HepG2 (cell line): Measurements from ENCODE around the gene FUT6. TPM values are rescaled to one million over a fixed set of nuclear protein-coding genes. Genes with fewer than 3 reads are reported as not detected.
"Not testable (repeated sequence)": the region's sequence is repeated elsewhere in the genome, so short reads cannot be mapped to it uniquely, and the experiment has no call there.

ENCODE experiments used
- ATAC-seq: fragments of 200-7000 bp; cut with Tn5 transposase; 3 replicates; pipeline ENCODE4 v1.9.1; 2020; ENCODE audit warnings: mild to moderate bottlenecking, moderate library complexity
- BruUV-seq: library from RNA; stranded (reverse); fragments of 400-500 nt; replicated peaks from 2 replicates; lab custom pipeline; 2021; lab: Mats Ljungman, UMichigan
- CTCF ChIA-PET: fragments of 300-600 bp; formaldehyde crosslinking; extraction: SDS; loops from one replicate; lab custom pipeline; 2021; ENCODE audit warnings: low total read pairs, inconsistent platforms, low intra/inter-chr PET ratio; lab: Yijun Ruan, JAX
- POLR2A ChIA-PET: fragments of 350-600 bp; sonication (Branson Sonifier 250); formaldehyde crosslinking; loops from one replicate; lab custom pipeline; 2020; ENCODE audit warnings: antibody characterized with exemption, inconsistent platforms; lab: Yijun Ruan, JAX
- DNase-seq: peaks from one replicate; pipeline ENCODE4 v3.0.0-alpha.2; 2015; ENCODE audit warnings: low spot score
- FAIRE-seq: peaks from 3 replicates; lab custom pipeline; 2011; peaks lifted over from hg19 to GRCh38; lab: Jason Lieb, UNC
- H2AFZ ChIP-seq: one replicate; pipeline ENCODE4 v1.6.1; 2011; ENCODE audit warnings: low read length, inconsistent platforms
- H3K27ac ChIP-seq: fragments of 300-600 bp; 3 replicates; pipeline ENCODE4 v1.8.0; 2011; ENCODE audit warnings: mixed run types, mild to moderate bottlenecking, mixed read lengths, low read length, inconsistent platforms; ENCODE audit not compliant: insufficient read depth; ENCODE audit errors: extremely low read length
- H3K27me3 ChIP-seq, 2 experiments: fragments of 200-600 bp in 1 of 2; 2 replicates in 1 of 2; 3 replicates in 1 of 2; pipeline versions ENCODE4 v1.6.0 to v1.8.0; 2011; ENCODE audit warnings: low read length in 2 of 2, mild to moderate bottlenecking in 2 of 2, moderate library complexity in 2 of 2, inconsistent platforms in 1 of 2; ENCODE audit not compliant: insufficient read depth in 2 of 2, control insufficient read depth in 1 of 2
- H3K36me3 ChIP-seq, 2 experiments: fragments of 200-600 bp in 1 of 2; replicated peaks in 1 of 2; 2 replicates in 1 of 2; 3 replicates in 1 of 2; pipeline versions ENCODE4 v1.5.1 to v1.8.0; 2011; ENCODE audit warnings: low read length in 2 of 2, inconsistent platforms in 1 of 2; ENCODE audit not compliant: insufficient read depth in 2 of 2, control insufficient read depth in 1 of 2
- H3K4me1 ChIP-seq: 2 replicates; pipeline ENCODE4 v1.5.1; 2012; ENCODE audit warnings: low read length, inconsistent platforms; ENCODE audit not compliant: insufficient read depth
- H3K4me2 ChIP-seq: 2 replicates; pipeline ENCODE4 v1.6.0; 2011; ENCODE audit warnings: low read depth, low read length, inconsistent platforms
- H3K4me3 ChIP-seq, 3 experiments: fragments of 200-600 bp in 1 of 3; sonication (generic), shearing (Covaris generic) in 1 of 3; replicated peaks in 1 of 3; 2 replicates each; pipeline ENCODE4 v1.5.1; 2011 to 2016; ENCODE audit warnings: low read length in 3 of 3, inconsistent platforms in 2 of 3, low read depth in 2 of 3, mild to moderate bottlenecking in 2 of 3, control low read depth in 1 of 3, mixed read lengths in 1 of 3; ENCODE audit not compliant: insufficient read depth in 1 of 3
- H3K79me2 ChIP-seq: one replicate; pipeline ENCODE4 v1.6.1; 2011; ENCODE audit warnings: low read length, inconsistent platforms; ENCODE audit not compliant: insufficient read depth
- H3K9ac ChIP-seq: 2 replicates; pipeline ENCODE4 v1.6.0; 2011; ENCODE audit warnings: mild to moderate bottlenecking, low read depth, low read length, inconsistent platforms; ENCODE audit not compliant: insufficient read depth
- H3K9me3 ChIP-seq: 2 replicates; pipeline ENCODE4 v1.5.1; 2012; ENCODE audit warnings: mild to moderate bottlenecking, low read length
- H4K20me1 ChIP-seq: 2 replicates; pipeline ENCODE4 v1.6.0; 2011; ENCODE audit warnings: inconsistent platforms, mild to moderate bottlenecking, low read length, moderate library complexity; ENCODE audit not compliant: insufficient read depth
- DPF2 ChIP-seq: sonication (generic); formaldehyde crosslinking; IDR thresholded peaks from 2 replicates; pipeline ENCODE4 v1.4.0; 2020; ENCODE audit warnings: mild to moderate bottlenecking, low read depth, missing genetic modification reagents, borderline replicate concordance
- HNF4A ChIP-seq: sonication (generic); formaldehyde crosslinking; IDR thresholded peaks from 2 replicates; pipeline ENCODE4 v1.4.0; 2020; ENCODE audit warnings: missing genetic modification reagents
- KAT8 ChIP-seq: IDR thresholded peaks from 2 replicates; pipeline ENCODE4 v1.6.1; 2016; ENCODE audit warnings: missing genetic modification reagents, missing compliant biosample characterization
- MEIS2 ChIP-seq: sonication (generic); formaldehyde crosslinking; IDR thresholded peaks from 2 replicates; pipeline ENCODE4 v1.9.0; 2021; ENCODE audit warnings: mild to moderate bottlenecking, missing genetic modification reagents
- PCBP1 ChIP-seq: fragments of 200-400 bp; formaldehyde crosslinking; IDR thresholded peaks from 2 replicates; pipeline ENCODE4 v1.6.1; 2017; ENCODE audit warnings: mild to moderate bottlenecking, low read depth, low read length, borderline replicate concordance
- REL ChIP-seq: sonication (generic); formaldehyde crosslinking; conservative IDR thresholded peaks from 2 replicates; pipeline ENCODE4 v1.8.0; 2022; ENCODE audit warnings: mild to moderate bottlenecking, missing genetic modification reagents, moderate library complexity
- SRSF1 ChIP-seq: fragments of 200-400 bp; formaldehyde crosslinking; optimal IDR thresholded peaks from 2 replicates; pipeline ENCODE3; 2017; ENCODE audit warnings: mild to moderate bottlenecking, low read depth, low read length, moderate library complexity
- ZNF570 ChIP-seq: sonication (generic); formaldehyde crosslinking; IDR thresholded peaks from 2 replicates; pipeline ENCODE4 v1.4.0; 2020; ENCODE audit warnings: mild to moderate bottlenecking, missing genetic modification reagents, borderline replicate concordance
- ZNF577 ChIP-seq: sonication (generic); formaldehyde crosslinking; IDR thresholded peaks from 2 replicates; pipeline ENCODE4 v1.4.0; 2020; ENCODE audit warnings: mild to moderate bottlenecking, low read depth, missing genetic modification reagents, borderline replicate concordance
- ZNF737 ChIP-seq: sonication (generic); formaldehyde crosslinking; IDR thresholded peaks from 2 replicates; pipeline ENCODE4 v1.5.0; 2020; ENCODE audit warnings: missing genetic modification reagents, mild to moderate bottlenecking, borderline replicate concordance
- ZNF790 ChIP-seq: sonication (generic); formaldehyde crosslinking; IDR thresholded peaks from 2 replicates; pipeline ENCODE4 v1.8.0; 2022; ENCODE audit warnings: missing genetic modification reagents, mild to moderate bottlenecking, borderline replicate concordance
- whole genome bisulfite sequencing: methylation state at CpG from one replicate; pipeline ENCODE4 v1.1.6; 2017; ENCODE audit warnings: low lambda C conversion rate; 5-methylcytosine and 5-hydroxymethylcytosine counted together
- in situ Hi-C: cut with HindIII; loops from 2 replicates; pipeline ENCODE4 v1.10.0; 2017; ENCODE audit warnings: low pct_unique_long_range_greater_than_20kb; ENCODE audit not compliant: extremely low pct_ligation_motif_present
- intact Hi-C: fragments of 100-400 bp; cut with micrococcal nuclease; formaldehyde crosslinking; loops from one replicate; pipeline ENCODE4 v1.10.0; 2022; ENCODE audit not compliant: unreplicated experiment
- polyA plus RNA-seq, 8 experiments: library from polyadenylated mRNA; depleted of rRNA in 3 of 8; stranded (reverse) in 7 of 8; unstranded in 1 of 8; fragments of >200 nt; fragmentation: Illumina TruSeq in 4 of 8; extraction: Trizol in 4 of 8; gene quantifications; 2 replicates each; pipeline versions ENCODE4 v1.2.1 to v1.2.3, GENCODE V29; 2011 to 2016; ENCODE audit warnings: low read depth in 4 of 8, missing spikeins in 1 of 8, mixed read lengths in 1 of 8; ENCODE audit not compliant: insufficient read depth in 1 of 8
- total RNA-seq, 5 experiments: library from RNA; depleted of rRNA; stranded (reverse); fragments of >200 nt; fragmentation: Illumina TruSeq; extraction: Trizol; gene quantifications; 2 replicates each; pipeline ENCODE4 v1.2.3, GENCODE V29; 2016; ENCODE audit warnings: low read depth in 1 of 5
- TF ChIP-seq, protein P1 (sequence below): conservative IDR thresholded peaks from 2 replicates; pipeline ENCODE4 v1.6.1; 2018; ENCODE audit warnings: missing genetic modification reagents
- TF ChIP-seq, protein P2 (sequence below): sonication (generic); formaldehyde crosslinking; IDR thresholded peaks from 2 replicates; pipeline ENCODE4 v1.4.0; 2020; ENCODE audit warnings: mild to moderate bottlenecking, low read depth, missing genetic modification reagents
- TF ChIP-seq, protein P3 (sequence below): sonication (generic); formaldehyde crosslinking; IDR thresholded peaks from 2 replicates; pipeline ENCODE4 v1.5.0; 2020; ENCODE audit warnings: mild to moderate bottlenecking, missing genetic modification reagents

Gene FUT6
- total and polyA plus RNA-seq, 2 of the 13 experiments (the other 11 are each of a cell fraction or from before 2014, with no cell fraction given), result 8.2 to 27.7 TPM

GRCh38 chr19:5854121-5854520 is 14.6 kb upstream of the FUT6 start:
- POLR2A ChIA-PET, DNase-seq, H4K20me1 ChIP-seq, H3K27ac ChIP-seq, H3K27me3 ChIP-seq, in situ Hi-C loops, H2AFZ ChIP-seq, BruUV-seq, H3K4me2 ChIP-seq, H3K4me3 ChIP-seq, intact Hi-C loops, H3K36me3 ChIP-seq, H3K9ac ChIP-seq, H3K9me3 ChIP-seq, FAIRE-seq, H3K79me2 ChIP-seq, ATAC-seq, CTCF ChIA-PET: not testable (repeated sequence)
- peaks cover 38% of the 10 kb centered on the region for H3K4me1 ChIP-seq
- WGBS, result 57% methylated on average over 6 of the region's 10 CpGs

- Histone ChIP-seq H3K27ac (no peak within 1 kb of the TSS), H4K20me1 (no peaks in the 10 kb centered on the region), H2AFZ (no peak within 1 kb of the TSS), H3K79me2 (no peaks in the 10 kb centered on the region), H3K36me3 (no peaks in the 10 kb centered on the region), H3K4me3 (no peak within 1 kb of the TSS; a peak in 1 of 6 replicates), H3K9me3 (no peaks in the 10 kb centered on the region), H3K4me2 (no peak within 1 kb of the TSS), H3K27me3 (0 out of 5 replicates have a peak, but pooled peaks cover 0 to 2% of the 10 kb centered on the region in 2 experiments), H3K9ac (no peak within 1 kb of the TSS), H3K4me1 (peaks cover 25% of the 10 kb centered on the region)
- no peak for FAIRE-seq
- in situ Hi-C loops (no loop called here), intact Hi-C loops (no loop called here)
- BruUV-seq, result no TSS peak
- CTCF ChIA-PET, result no interaction called here
- ATAC-seq, result no peak
- no peak for DNase-seq
- 80% methylated on average over 10 of the region's 10 CpGs for WGBS
- POLR2A ChIA-PET, result interaction anchor here (3.2 kb wide), 1 partner anchor 12 kb away, joined by 11 read pairs; the partner anchor contains the start of gene FUT6
- TF ChIP-seq MEIS2 (no peak), ZNF737 (CRISPR knock-in tag) (no peak), HNF4A (CRISPR knock-in tag) (no peak), DPF2 (no peak), KAT8 (CRISPR knock-in tag) (no peak), ZNF577 (CRISPR knock-in tag) (no peak), REL (CRISPR knock-in tag) (no peak), ZNF570 (CRISPR knock-in tag) (no peak), SRSF1 (no peak), PCBP1 (no peak), ZNF790 (CRISPR knock-in tag) (no peak)
- TF ChIP-seq, protein P1, sequence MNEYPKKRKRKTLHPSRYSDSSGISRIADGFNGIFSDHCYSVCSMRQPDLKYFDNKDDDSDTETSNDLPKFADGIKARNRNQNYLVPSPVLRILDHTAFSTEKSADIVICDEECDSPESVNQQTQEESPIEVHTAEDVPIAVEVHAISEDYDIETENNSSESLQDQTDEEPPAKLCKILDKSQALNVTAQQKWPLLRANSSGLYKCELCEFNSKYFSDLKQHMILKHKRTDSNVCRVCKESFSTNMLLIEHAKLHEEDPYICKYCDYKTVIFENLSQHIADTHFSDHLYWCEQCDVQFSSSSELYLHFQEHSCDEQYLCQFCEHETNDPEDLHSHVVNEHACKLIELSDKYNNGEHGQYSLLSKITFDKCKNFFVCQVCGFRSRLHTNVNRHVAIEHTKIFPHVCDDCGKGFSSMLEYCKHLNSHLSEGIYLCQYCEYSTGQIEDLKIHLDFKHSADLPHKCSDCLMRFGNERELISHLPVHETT, result no peak
- TF ChIP-seq, protein P2, sequence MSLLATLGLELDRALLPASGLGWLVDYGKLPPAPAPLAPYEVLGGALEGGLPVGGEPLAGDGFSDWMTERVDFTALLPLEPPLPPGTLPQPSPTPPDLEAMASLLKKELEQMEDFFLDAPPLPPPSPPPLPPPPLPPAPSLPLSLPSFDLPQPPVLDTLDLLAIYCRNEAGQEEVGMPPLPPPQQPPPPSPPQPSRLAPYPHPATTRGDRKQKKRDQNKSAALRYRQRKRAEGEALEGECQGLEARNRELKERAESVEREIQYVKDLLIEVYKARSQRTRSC (CRISPR knock-in tag), result no peak
- TF ChIP-seq, protein P3, sequence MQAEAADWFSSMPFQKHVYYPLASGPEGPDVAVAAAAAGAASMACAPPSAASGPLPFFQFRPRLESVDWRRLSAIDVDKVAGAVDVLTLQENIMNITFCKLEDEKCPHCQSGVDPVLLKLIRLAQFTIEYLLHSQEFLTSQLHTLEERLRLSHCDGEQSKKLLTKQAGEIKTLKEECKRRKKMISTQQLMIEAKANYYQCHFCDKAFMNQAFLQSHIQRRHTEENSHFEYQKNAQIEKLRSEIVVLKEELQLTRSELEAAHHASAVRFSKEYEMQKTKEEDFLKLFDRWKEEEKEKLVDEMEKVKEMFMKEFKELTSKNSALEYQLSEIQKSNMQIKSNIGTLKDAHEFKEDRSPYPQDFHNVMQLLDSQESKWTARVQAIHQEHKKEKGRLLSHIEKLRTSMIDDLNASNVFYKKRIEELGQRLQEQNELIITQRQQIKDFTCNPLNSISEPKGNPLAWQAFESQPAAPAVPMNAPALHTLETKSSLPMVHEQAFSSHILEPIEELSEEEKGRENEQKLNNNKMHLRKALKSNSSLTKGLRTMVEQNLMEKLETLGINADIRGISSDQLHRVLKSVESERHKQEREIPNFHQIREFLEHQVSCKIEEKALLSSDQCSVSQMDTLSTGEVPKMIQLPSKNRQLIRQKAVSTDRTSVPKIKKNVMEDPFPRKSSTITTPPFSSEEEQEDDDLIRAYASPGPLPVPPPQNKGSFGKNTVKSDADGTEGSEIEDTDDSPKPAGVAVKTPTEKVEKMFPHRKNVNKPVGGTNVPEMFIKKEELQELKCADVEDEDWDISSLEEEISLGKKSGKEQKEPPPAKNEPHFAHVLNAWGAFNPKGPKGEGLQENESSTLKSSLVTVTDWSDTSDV, result no peak
Measured at GRCh38 chr19:5851302-5851701, 11.8 kb upstream of the FUT6 start, which contains the start of gene FUT3. Gene FUT3 (minus strand): TSS chr19:5851449.
